ENCODE results near the gene XKR8. TPM values are rescaled to one million over a fixed set of nuclear protein-coding genes. Genes with fewer than 3 reads are reported as not detected.

XKR8 gene
- total and polyA plus RNA-seq, 2 experiments from 2014 or later = 17.9 to 20.2 TPM

- Histone ChIP-seq H3K27ac (no peak overlapping the region), H2AFZ (no peak overlapping the region), H3K36me3 (replicated peaks; ENCODE audit: insufficient read depth, low read depth) (peaks cover 3% of the 10 kb centered on the region), H3K4me2 (no peak overlapping the region), H4K20me1 (ENCODE audit: insufficient read depth, poor library complexity, severe bottlenecking) (no peaks in the 10 kb centered on the region), H3K27me3 (no peaks in the 10 kb centered on the region), H3K9me2 (replicated peaks; ENCODE audit: insufficient read depth) (no peaks in the 10 kb centered on the region), H3K4me3 (no peak overlapping the region), H3K4me1 (ENCODE audit: insufficient read depth) (no peaks in the 10 kb centered on the region), H3K79me2 (no peaks in the 10 kb centered on the region), H3K9me3 (ENCODE audit: low read depth) (no peaks in the 10 kb centered on the region)
- TF ChIP-seq EZH2 (IDR thresholded peaks at IDR 0.05; ENCODE audit: borderline replicate concordance) (no peak), CTCF (IDR thresholded peaks at IDR 0.05; ENCODE audit: poor library complexity) (no peak), EZH2phosphoT487 (IDR thresholded peaks at IDR 0.05; ENCODE audit: low read depth, severe bottlenecking, unreplicated experiment) (no peak)
- 86% methylated on average over 4 of the region's 4 CpGs for WGBS (ENCODE audit: low lambda C conversion rate, missing lambda C conversion rate)
- no peak for DNase-seq (ENCODE audit: low spot score)
Measured at GRCh38 chr1:27973771-27974416, 14.1 kb downstream of the XKR8 start.

- no peak overlapping the region for H3K27ac ChIP-seq
- no peak for TF ChIP-seq CTCF (IDR thresholded peaks at IDR 0.05; ENCODE audit: poor library complexity)
- TF ChIP-seq EZH2phosphoT487 (IDR thresholded peaks at IDR 0.05; ENCODE audit: low read depth, severe bottlenecking, unreplicated experiment) = no peak
- TF ChIP-seq EZH2 (IDR thresholded peaks at IDR 0.05; ENCODE audit: borderline replicate concordance) = no peak
- no peaks in the 10 kb centered on the region for H3K79me2 ChIP-seq
- no peak overlapping the region for H3K4me2 ChIP-seq
- H3K36me3 ChIP-seq (replicated peaks; ENCODE audit: insufficient read depth, low read depth) = peaks cover 3% of the 10 kb centered on the region
- no peak for DNase-seq (ENCODE audit: low spot score)
- H4K20me1 ChIP-seq (ENCODE audit: insufficient read depth, poor library complexity, severe bottlenecking) = no peaks in the 10 kb centered on the region
- no peaks in the 10 kb centered on the region for H3K9me2 ChIP-seq (replicated peaks; ENCODE audit: insufficient read depth)
- no peak overlapping the region for H3K4me3 ChIP-seq
- no peaks in the 10 kb centered on the region for H3K27me3 ChIP-seq
- H3K4me1 ChIP-seq (ENCODE audit: insufficient read depth) = no peaks in the 10 kb centered on the region
- no peaks in the 10 kb centered on the region for H3K9me3 ChIP-seq (ENCODE audit: low read depth)
- no peak overlapping the region for H2AFZ ChIP-seq
Measured at GRCh38 chr1:27974417-27974781, 14.6 kb downstream of the XKR8 start.

- no peaks in the 10 kb centered on the region for H3K9me3 ChIP-seq (ENCODE audit: low read depth)
- no peak overlapping the region for H3K27ac ChIP-seq
- H3K79me2 ChIP-seq = no peaks in the 10 kb centered on the region
- peak; percentile 74 for DNase-seq (ENCODE audit: low spot score)
- no peaks in the 10 kb centered on the region for H3K9me2 ChIP-seq (replicated peaks; ENCODE audit: insufficient read depth)
- H3K4me1 ChIP-seq (ENCODE audit: insufficient read depth) = no peaks in the 10 kb centered on the region
- H4K20me1 ChIP-seq (ENCODE audit: insufficient read depth, poor library complexity, severe bottlenecking) = no peaks in the 10 kb centered on the region
- 46% methylated on average over 1 of the region's 1 CpG for WGBS (ENCODE audit: low lambda C conversion rate, missing lambda C conversion rate)
- no peak overlapping the region for H3K4me2 ChIP-seq
- no peaks in the 10 kb centered on the region for H3K27me3 ChIP-seq
- H3K4me3 ChIP-seq = no peak overlapping the region
- TF ChIP-seq CTCF (IDR thresholded peaks at IDR 0.05; ENCODE audit: poor library complexity) (peak; percentile 60), EZH2 (IDR thresholded peaks at IDR 0.05; ENCODE audit: borderline replicate concordance) (no peak), EZH2phosphoT487 (IDR thresholded peaks at IDR 0.05; ENCODE audit: low read depth, severe bottlenecking, unreplicated experiment) (no peak)
- H2AFZ ChIP-seq = no peak overlapping the region
- peaks cover 3% of the 10 kb centered on the region for H3K36me3 ChIP-seq (replicated peaks; ENCODE audit: insufficient read depth, low read depth)
Measured at GRCh38 chr1:27979151-27979858, 19.5 kb downstream of the XKR8 start.

All from hepatocyte (in vitro differentiated cells).